T-helper 1 cell treated with Interleukin-12 subunit alpha and Interleukin-12 subunit beta and Interleukin-4 antibody, amounts not matched to agents 30 μg/mL and 1 μg/mL, for 36 hours (primary cell): ENCODE data around the gene IGSF21.
"Not testable (repeated sequence)": the region's sequence is repeated elsewhere in the genome, so short reads cannot be mapped to it uniquely, and the experiment has no call there.

Experiments used
- H3K27ac Mint-ChIP-seq: one replicate; pipeline ENCODE4 v1.8.0; 2021; ENCODE audit warnings: mild to moderate bottlenecking, mixed read lengths
- H3K27me3 Mint-ChIP-seq: one replicate; pipeline ENCODE4 v1.8.0; 2021; ENCODE audit warnings: low read depth, mixed read lengths
- H3K36me3 Mint-ChIP-seq: one replicate; pipeline ENCODE4 v1.8.0; 2021; ENCODE audit warnings: low read depth, mixed read lengths
- H3K4me1 Mint-ChIP-seq: one replicate; pipeline ENCODE4 v1.8.0; 2021; ENCODE audit warnings: low read depth, mixed read lengths
- H3K4me3 Mint-ChIP-seq: one replicate; pipeline ENCODE4 v1.8.0; 2021; ENCODE audit warnings: mild to moderate bottlenecking, moderate library complexity, mixed read lengths
- H3K9me3 Mint-ChIP-seq: one replicate; pipeline ENCODE4 v1.8.0; 2021; ENCODE audit warnings: mixed read lengths

The IGSF21 gene

DNA sequence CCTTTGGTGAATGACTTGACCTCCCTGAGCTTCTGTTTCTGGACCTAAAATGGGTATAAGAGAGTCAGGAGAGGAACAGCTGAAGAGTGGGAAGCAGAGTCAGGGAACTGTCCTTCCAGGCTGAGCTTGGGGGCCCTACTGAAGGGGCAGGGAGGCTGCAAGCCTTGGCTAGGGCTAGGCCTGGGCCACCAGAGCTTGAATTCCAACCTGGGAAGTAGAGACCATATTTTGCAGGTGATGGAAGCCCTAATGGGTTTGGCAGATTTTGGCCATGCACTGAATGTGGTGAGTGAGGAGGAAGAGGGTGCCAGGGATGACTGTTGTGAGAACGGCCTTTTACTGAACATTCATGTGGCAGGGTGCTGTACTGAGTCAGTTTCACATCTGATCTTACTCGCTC is 303.7 kb downstream of the IGSF21 start:
- H3K9me3 Mint-ChIP-seq: peaks cover 5% of the 10 kb centered on the region
- no peak overlapping the region for H3K27ac Mint-ChIP-seq
- no peak overlapping the region for H3K4me3 Mint-ChIP-seq
- H3K27me3 Mint-ChIP-seq: no peaks in the 10 kb centered on the region
- H3K36me3 Mint-ChIP-seq: no peaks in the 10 kb centered on the region
- no peaks in the 10 kb centered on the region for H3K4me1 Mint-ChIP-seq

DNA sequence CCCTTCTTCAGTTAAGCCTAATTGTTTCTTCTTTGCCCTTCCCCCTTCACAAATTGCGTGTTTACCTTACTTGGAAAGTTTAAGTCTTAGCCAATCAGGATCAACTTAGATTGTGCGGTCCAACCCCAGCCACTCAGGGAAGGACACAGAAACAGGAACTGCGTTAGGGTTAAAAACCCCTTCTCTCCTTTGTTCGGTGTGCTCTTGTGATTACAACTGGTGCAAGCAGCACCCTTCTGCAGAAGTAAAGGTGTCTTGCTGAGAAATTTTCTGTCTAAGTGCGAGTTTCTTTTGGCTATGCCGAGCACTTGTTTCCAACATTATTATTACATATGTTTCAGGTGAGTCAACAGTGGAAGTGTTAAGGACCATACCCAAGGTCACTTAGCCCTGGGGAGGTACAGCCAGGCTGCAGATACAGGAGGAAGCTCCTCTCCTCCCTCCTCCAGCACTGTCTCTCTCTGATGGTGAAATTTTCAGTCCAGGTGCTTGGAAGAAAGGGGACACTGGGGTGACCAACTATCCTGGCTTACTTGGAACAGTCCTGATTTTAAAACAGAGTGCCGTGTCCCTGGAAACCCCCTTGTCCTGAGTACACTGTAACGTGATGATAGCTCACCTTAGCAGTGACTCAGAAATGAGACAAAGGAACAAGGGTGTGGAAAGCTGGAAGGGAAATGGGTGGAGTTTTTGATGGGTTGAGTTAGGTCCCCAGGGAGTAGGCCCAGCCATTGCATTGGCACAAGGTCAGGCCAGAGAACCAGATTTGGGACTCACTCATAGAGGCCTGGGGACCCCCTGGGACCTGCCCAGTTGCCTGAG is 304.4 kb downstream of the IGSF21 start:
- Mint-ChIP-seq H3K4me3 (no peak overlapping the region), H3K36me3 (no peaks in the 10 kb centered on the region), H3K4me1 (no peaks in the 10 kb centered on the region)

DNA sequence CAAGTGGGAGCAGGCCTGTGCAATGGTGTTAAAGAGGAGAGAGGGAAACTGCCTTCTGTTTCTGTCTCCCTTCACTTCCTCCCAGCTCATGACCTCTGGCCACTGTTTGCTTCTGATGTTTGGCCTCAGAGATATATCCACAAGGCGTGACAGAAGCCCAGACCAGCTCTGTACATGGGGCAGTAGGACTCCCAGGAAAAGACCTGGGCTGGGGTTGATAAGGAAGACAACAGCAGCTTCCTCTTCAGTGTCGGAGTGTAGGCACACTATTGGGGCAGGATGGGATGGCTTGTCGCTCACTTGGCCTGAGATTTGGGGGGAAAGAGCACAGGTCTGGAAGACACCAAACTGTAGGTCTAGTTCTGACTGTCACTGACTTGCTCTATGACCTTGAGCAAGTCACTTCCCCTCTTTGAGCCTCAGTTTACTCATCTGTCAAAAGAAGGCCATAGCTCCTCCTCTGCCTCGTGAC is 305.3 kb downstream of the IGSF21 start:
- Mint-ChIP-seq H3K27me3 (peaks cover under 1% of the 10 kb centered on the region), H3K4me3 (no peak overlapping the region), H3K4me1 (no peaks in the 10 kb centered on the region), H3K27ac (no peak overlapping the region), H3K36me3 (no peaks in the 10 kb centered on the region), H3K9me3 (peaks cover 5% of the 10 kb centered on the region)

More for the DNA sequence above, 304.4 kb downstream of the IGSF21 start:
- Mint-ChIP-seq H3K27ac (no peak overlapping the region), H3K9me3 (peaks cover 5% of the 10 kb centered on the region), H3K27me3 (no peaks in the 10 kb centered on the region)

DNA sequence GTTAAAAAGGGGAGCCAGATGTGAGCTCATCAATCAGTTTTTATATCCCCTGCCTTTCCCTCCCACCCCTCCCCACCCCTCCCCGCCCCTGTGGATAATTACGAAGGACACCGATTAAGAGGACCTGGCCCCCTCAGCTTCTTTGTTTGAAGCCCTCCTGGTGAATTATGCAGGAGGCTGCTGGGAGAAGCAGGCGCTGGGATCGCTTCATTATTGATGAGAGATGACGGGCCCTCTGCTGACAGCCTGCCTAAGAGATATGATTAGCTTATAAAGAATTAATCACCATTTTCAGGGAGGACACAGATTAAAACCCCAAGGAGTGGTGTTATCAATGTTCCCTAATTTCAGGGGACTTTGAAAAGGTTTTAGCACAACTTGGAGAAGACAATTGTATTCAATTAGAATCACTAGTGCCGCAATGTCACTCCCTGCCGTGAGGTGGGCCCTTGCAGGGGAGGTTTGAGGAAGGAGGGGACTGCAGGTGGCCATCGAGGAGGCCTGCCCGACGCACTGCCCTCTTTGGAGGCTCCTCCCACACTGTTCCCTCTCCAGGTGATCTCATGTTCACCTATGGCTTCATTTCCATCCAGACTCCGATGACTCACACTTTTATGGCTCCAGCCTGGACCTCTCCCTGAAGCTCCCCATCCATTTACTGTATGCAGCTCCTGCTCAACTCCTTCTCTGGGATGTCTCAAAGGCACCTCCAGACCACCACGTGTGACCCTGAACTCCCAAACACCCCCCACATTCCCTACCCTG is 306.1 kb downstream of the IGSF21 start:
- H3K4me3 Mint-ChIP-seq: no peak overlapping the region
- peaks cover 5% of the 10 kb centered on the region for H3K9me3 Mint-ChIP-seq
- no peaks in the 10 kb centered on the region for H3K36me3 Mint-ChIP-seq
- peaks cover 4% of the 10 kb centered on the region for H3K27me3 Mint-ChIP-seq
- no peak overlapping the region for H3K27ac Mint-ChIP-seq
- H3K4me1 Mint-ChIP-seq: no peaks in the 10 kb centered on the region

DNA sequence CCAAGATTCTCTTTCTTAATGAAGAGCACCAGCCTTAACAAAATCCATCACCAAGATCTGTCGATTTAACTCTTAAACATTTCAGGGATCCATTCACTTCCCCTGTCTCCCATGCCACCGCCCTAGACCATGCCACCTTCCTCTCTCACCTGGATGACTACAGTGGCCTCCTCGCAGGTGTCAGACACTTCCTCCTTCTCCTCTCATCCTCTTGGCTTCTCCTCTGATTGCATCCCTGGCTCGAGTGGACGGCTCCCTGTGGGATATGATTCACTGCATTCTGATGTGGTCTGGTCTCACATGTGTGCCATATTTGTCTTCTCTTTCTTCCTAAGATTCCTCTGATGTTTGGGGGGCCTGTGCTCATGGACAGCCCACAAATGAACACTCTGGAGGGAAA is 306.7 kb downstream of the IGSF21 start:
- Mint-ChIP-seq H3K4me1 (no peaks in the 10 kb centered on the region), H3K9me3 (peaks cover 5% of the 10 kb centered on the region), H3K36me3 (no peaks in the 10 kb centered on the region), H3K27me3 (peaks cover 4% of the 10 kb centered on the region), H3K4me3 (no peak overlapping the region), H3K27ac (no peak overlapping the region)

DNA sequence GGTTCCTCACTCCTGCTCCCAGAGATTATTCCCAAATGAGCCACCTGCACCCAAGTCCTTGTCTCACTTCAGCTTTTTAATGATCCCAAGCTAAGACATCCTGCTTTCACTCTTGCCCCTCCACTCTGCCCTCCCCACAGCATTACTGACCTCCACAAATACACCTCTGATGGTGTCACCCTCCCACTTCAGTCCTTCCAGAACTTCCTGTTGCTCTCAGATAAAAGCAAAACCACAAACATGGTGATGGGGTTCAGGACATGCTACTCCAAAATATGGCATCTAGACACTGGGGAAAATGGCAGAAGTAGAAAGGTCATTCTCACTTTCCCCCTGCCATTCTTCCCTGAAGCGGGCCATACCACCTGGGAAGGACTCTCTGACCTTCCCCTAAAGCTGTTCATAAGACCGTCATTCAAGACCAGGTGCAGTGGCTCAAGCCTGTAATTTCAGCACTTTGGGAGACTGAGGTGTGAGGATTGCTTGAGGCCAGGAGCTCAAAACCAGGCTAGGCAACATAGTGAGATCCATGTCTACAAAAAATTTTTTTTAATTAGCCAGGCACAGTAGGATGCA is 307.4 kb downstream of the IGSF21 start:
- peaks cover 4% of the 10 kb centered on the region for H3K27me3 Mint-ChIP-seq
- H3K27ac Mint-ChIP-seq: no peak overlapping the region
- H3K4me1 Mint-ChIP-seq: no peaks in the 10 kb centered on the region
- peaks cover 5% of the 10 kb centered on the region for H3K9me3 Mint-ChIP-seq
- H3K36me3 Mint-ChIP-seq: no peaks in the 10 kb centered on the region
- no peak overlapping the region for H3K4me3 Mint-ChIP-seq

DNA sequence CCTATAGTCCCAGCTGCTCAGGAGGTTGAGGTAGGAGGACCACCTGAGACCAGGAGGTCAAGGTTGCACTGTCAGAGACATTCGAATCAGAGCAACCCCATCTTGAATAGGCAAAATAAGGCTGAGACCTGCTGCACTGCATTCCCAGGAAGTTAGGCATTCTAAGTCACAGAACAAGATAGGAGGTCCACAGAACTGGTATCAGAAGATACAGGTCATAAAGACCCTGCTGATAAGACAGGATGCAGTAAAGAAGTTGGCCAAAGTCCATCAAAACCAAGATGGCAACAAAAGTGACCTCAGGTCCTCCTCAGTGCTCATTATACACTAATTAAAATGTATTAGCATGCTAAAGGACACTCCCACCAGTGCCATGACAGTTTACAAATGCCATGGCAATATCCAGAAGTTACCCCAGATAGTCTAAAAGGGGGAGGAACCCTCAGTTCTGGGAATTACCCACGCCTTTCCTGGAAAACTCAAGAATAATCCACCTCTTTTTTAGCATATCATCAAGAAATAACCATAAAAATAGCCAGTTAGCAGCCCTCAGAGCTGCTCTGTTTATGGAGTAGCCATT is 307.9 kb downstream of the IGSF21 start:
- H3K36me3 Mint-ChIP-seq: no peaks in the 10 kb centered on the region
- peaks cover 5% of the 10 kb centered on the region for H3K9me3 Mint-ChIP-seq
- H3K27me3 Mint-ChIP-seq: peaks cover 4% of the 10 kb centered on the region
- no peak overlapping the region for H3K27ac Mint-ChIP-seq
- no peaks in the 10 kb centered on the region for H3K4me1 Mint-ChIP-seq
- no peak overlapping the region for H3K4me3 Mint-ChIP-seq

DNA sequence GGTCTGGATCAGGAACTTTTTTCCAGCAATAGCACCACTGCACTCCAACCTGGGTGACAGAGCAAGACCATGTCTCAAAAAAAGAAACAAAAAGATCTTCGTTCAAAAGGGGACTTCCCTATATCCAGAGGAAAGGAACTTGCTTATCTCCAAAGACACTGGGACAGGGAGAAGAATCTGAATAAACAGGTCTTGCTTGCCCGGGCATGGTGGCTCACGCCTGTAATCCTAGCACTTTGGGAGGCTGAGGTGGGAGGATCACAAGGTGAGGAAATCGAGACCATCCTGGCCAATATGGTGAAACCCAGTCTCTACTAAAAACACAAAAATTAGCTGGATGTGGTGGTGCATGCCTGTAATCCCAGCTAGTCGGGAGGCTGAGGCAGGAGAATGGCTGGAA is 308.5 kb downstream of the IGSF21 start:
- not testable (repeated sequence) for H3K27ac Mint-ChIP-seq, H3K4me3 Mint-ChIP-seq, H3K4me1 Mint-ChIP-seq, H3K36me3 Mint-ChIP-seq, H3K27me3 Mint-ChIP-seq, H3K9me3 Mint-ChIP-seq

DNA sequence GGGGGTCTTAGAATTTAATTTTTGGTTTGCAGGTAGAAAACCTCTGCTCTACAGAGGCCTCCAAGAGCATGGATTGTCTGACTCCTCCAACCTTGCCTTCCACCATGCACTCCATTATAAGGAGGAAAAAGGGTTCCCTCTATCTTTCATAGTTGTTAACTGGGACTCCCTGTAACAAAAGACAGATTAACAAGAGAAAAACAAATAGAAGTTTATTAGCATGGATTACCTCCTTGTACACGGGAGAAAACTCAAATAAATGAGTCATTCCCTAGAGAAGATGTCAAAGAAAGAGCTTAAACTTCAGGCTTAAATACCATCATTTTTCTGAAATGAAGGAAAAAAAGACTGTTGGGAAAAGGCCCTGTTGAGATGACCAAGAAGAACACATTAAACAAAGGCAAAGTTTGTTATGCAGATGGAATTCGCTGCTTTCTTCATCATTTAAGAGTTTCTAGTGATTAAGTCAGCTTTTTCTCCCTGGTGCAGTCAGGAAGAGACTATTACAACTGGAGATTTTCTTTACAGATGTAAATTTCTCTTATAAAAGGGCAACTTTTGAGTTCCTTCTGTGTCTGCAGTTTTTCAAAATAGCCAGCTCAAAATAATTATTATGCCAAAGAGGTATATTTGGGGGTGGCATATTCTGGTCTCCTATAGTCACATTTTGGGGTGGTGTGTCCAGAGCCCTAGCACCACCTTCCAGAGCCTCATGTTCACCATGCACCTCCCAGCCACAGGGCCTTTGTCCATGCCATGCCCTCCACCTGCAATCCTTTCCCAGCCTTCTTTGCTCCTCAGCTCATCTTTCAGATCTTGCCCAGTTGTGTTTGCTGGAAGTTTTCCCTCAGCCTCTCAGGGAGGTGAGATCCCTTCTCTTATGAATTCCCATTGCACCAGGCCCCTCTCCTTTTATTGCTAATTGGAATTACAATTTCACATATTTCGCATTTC is 310.0 kb downstream of the IGSF21 start:
- Mint-ChIP-seq H3K4me1 (no peaks in the 10 kb centered on the region), H3K9me3 (no peaks in the 10 kb centered on the region), H3K27me3 (peaks cover 4% of the 10 kb centered on the region), H3K27ac (no peak overlapping the region), H3K4me3 (no peak overlapping the region), H3K36me3 (no peaks in the 10 kb centered on the region)

DNA sequence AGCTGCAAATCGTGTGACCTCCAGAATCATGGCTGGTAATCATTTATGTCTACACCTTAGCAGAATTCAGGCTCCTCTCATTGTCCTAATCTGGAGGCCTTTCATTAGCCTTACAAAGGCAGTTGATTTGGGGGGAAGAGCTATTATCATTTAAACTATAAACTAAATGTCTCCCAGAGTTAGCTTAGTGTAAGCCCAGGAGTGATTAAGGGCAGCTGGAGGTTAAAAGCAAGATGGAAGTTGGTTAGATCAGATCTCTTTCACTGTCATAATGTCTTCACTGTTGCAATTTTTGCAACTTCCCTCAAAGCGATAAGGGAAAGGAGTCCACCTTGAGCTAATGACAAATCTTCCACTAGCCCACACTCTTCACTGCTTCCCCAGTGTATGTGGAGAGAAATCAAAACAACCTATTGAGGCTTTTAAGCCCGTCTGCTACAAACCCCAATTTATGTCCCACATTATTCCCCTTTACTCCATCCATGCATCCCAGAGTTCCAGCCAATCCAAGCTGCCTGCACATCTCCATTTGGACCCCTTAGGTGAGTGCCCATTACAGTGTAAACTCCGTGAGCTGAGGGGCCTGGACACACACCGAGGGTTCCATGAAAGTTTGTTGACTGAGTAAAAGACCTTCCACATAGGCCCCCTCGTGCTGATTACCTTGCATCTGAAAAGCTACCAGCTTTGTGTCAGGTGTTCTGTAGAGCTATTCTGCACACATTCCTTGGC is 311.7 kb downstream of the IGSF21 start:
- Mint-ChIP-seq H3K9me3 (no peaks in the 10 kb centered on the region), H3K27me3 (peaks cover 4% of the 10 kb centered on the region), H3K27ac (no peak overlapping the region), H3K4me3 (no peak overlapping the region), H3K36me3 (no peaks in the 10 kb centered on the region), H3K4me1 (no peaks in the 10 kb centered on the region)

DNA sequence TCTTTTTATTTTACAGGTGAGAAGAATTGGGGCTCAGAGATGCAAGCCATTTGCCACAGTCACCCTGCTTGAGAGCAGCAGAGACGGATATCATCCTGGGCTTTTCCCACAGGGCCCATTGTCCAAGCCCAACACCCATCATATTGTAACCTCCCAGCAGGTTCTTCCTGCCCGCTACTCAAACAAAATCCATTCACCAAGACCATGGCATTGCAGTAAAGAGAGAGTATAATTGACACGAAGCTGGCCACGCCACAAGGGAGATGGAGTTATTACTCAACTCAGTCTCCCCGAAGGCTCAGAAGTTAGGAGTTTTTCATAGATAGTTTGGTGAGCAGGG is 312.2 kb downstream of the IGSF21 start:
- H3K4me1 Mint-ChIP-seq: no peaks in the 10 kb centered on the region
- H3K27ac Mint-ChIP-seq: no peak overlapping the region
- H3K4me3 Mint-ChIP-seq: no peak overlapping the region
- H3K9me3 Mint-ChIP-seq: no peaks in the 10 kb centered on the region
- no peaks in the 10 kb centered on the region for H3K36me3 Mint-ChIP-seq
- peaks cover 4% of the 10 kb centered on the region for H3K27me3 Mint-ChIP-seq

DNA sequence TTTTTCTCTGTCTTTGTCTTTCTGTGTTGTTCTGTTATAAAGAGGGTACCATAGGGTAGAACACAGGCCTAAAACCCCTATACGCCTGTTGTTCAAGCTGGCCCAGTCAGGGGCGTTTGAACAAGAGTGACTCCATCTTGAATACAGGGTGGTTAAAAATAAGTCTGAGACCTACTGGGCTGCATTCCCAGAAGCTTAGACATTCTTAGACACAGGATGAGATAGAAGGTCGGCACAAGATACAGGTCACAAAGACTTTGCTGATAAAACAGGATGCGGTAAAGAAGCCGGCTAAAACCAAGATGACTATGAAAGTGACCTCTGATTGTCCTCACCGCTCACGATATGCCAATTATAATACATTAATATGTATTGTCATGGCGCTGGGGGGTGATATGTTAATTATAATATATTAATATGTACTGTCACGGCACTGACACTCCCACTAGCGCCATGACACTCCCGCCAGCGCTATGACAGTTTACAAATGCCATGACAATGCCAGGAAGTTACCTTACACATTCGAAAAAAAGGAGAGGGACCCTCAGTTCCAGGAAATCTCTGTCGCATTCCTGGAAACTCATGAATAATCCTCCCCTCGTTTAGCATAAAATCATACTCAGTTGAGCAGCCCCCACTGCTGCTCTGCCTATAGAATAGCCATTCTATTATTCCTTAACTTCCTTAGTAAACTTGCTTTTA is 314.6 kb downstream of the IGSF21 start:
- Mint-ChIP-seq H3K27me3 (peaks cover 4% of the 10 kb centered on the region), H3K4me1 (no peaks in the 10 kb centered on the region), H3K4me3 (no peak overlapping the region), H3K27ac (no peak overlapping the region), H3K36me3 (no peaks in the 10 kb centered on the region), H3K9me3 (no peaks in the 10 kb centered on the region)

DNA sequence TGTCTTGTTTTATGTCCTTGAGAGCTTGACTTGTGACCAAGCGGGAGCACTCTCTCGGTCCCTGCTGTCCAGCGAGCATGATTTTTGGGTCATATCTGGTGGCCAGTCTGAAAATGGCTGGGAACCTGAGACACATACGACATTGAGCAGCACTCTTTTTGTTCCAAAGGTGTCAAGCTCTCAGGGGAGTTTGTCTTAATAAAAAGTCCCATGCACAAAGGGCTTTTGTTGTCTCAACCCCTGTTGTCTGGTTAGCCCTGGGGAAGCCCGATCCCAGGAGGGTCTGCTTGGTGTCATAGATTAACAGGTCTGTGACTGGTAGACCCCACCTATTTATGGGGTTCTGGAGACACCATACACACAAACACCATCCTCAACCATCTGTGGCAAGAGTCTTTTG is 315.4 kb downstream of the IGSF21 start:
- H3K27me3 Mint-ChIP-seq: peaks cover 3% of the 10 kb centered on the region
- no peaks in the 10 kb centered on the region for H3K9me3 Mint-ChIP-seq
- no peaks in the 10 kb centered on the region for H3K4me1 Mint-ChIP-seq
- no peaks in the 10 kb centered on the region for H3K36me3 Mint-ChIP-seq
- no peak overlapping the region for H3K27ac Mint-ChIP-seq
- no peak overlapping the region for H3K4me3 Mint-ChIP-seq
